ENCODE data around the gene ANGPTL2. TPM values are rescaled to one million over a fixed set of nuclear protein-coding genes. Genes with fewer than 3 reads are reported as not detected.

The ANGPTL2 gene
- total RNA-seq, 1 donor from 2014 or later = 5.7 TPM

DNA sequence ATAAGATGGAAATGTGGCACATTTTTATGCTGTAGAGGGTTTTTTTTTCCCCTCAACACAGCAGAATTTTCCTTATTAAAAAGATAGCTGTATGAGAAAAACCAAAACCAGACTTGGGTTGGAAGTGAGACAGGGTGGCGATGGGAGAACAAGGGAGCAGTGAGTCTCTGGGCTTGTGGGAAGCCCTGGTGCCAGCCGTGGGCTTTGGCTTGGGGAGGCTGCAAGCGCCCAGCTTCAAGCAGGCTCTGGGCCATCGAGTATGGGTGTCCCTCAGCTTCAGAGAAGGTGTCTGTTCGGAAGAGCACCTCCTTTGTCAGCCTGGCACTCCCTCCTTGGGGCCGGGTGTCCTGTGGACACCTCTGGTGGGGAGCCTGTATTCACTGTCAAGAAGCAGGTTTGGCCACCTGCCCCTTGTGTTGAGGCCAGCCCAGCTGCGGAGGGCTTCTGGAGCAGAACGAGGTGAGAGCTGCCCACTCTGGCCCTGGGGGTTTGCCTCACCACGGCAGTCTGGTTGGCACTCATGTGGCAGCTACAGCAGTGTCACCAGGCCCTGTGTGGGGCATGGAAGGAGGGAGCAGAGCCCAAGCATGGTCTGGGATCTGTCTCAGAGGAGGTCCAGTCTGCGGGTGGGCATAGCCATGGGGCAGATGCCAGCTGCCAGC lies 37.6 kb upstream of the ANGPTL2 start:
- DNase-seq (ENCODE audit: low spot score) = no peak
- H3K36me3 Mint-ChIP-seq (ENCODE audit: low read depth, unreplicated experiment) = no peaks in the 10 kb centered on the region
- H3K27me3 Mint-ChIP-seq (ENCODE audit: unreplicated experiment) = no peaks in the 10 kb centered on the region
- no peaks in the 10 kb centered on the region for H3K9me3 Mint-ChIP-seq (ENCODE audit: unreplicated experiment)
- H3K4me3 Mint-ChIP-seq (ENCODE audit: unreplicated experiment) = no peak overlapping the region
- H3K27ac Mint-ChIP-seq (ENCODE audit: unreplicated experiment) = no peak overlapping the region
- TF ChIP-seq, protein P1, sequence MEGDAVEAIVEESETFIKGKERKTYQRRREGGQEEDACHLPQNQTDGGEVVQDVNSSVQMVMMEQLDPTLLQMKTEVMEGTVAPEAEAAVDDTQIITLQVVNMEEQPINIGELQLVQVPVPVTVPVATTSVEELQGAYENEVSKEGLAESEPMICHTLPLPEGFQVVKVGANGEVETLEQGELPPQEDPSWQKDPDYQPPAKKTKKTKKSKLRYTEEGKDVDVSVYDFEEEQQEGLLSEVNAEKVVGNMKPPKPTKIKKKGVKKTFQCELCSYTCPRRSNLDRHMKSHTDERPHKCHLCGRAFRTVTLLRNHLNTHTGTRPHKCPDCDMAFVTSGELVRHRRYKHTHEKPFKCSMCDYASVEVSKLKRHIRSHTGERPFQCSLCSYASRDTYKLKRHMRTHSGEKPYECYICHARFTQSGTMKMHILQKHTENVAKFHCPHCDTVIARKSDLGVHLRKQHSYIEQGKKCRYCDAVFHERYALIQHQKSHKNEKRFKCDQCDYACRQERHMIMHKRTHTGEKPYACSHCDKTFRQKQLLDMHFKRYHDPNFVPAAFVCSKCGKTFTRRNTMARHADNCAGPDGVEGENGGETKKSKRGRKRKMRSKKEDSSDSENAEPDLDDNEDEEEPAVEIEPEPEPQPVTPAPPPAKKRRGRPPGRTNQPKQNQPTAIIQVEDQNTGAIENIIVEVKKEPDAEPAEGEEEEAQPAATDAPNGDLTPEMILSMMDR (IDR thresholded peaks at IDR 0.05; ENCODE audit: unreplicated experiment) = no peak
- peaks cover 19% of the 10 kb centered on the region for H3K4me1 Mint-ChIP-seq (ENCODE audit: unreplicated experiment)

DNA sequence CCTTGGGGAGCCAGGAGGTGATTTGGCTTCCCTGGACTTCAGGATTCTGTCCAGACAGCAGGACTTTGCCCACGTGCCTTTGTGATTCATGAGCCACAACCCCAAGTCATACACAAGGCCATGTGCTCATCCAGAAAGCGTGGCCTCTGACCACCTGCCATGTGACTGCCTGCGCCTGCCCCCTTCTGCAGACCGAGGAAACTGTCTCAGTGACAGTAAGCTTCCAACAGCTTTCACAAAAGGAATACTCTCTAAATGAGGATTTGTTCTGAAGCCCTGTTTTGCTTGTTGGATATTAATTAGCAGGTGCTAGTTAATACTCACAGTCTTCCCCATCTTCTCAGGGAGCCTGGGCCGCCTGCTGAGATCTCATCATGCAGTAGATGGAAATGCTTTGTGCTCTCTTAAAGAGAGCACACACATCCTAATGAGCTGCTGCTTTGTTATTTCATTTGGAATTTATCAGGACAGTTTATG lies 36.9 kb upstream of the ANGPTL2 start:
- Mint-ChIP-seq H3K9me3 (ENCODE audit: unreplicated experiment) (no peaks in the 10 kb centered on the region), H3K27me3 (ENCODE audit: unreplicated experiment) (no peaks in the 10 kb centered on the region), H3K4me3 (ENCODE audit: unreplicated experiment) (no peak overlapping the region), H3K27ac (ENCODE audit: unreplicated experiment) (no peak overlapping the region), H3K36me3 (ENCODE audit: low read depth, unreplicated experiment) (no peaks in the 10 kb centered on the region), H3K4me1 (ENCODE audit: unreplicated experiment) (peaks cover 16% of the 10 kb centered on the region)
- no peak for DNase-seq (ENCODE audit: low spot score)
- TF ChIP-seq, protein P1 (IDR thresholded peaks at IDR 0.05; ENCODE audit: unreplicated experiment) = no peak

DNA sequence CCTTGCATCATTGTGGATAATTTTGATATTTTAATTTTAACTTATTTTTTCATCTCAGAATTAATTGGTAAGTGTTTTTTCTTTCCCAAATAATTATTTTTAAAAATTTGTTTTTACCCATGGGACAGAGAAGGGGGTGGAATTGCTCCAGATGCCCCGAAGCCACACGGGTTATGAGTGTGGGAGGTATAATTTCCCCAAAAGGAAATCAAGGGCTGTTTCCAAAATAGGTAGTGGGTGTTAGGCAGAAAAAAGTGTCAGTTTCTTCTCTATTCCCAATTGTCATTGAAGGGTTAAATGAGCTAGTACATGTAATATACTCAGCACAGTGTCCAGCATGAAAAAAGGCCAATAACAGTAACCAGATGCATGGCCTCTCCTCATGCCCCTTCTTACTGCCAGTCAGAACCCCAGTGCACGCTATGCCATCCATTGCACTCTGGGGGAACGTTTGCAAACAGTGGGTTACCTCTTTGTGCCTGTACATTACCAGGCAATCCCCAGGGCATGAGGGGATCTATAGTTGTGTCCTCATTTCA lies 36.4 kb upstream of the ANGPTL2 start:
- DNase-seq (ENCODE audit: low spot score) = no peak
- Mint-ChIP-seq H3K27me3 (ENCODE audit: unreplicated experiment) (no peaks in the 10 kb centered on the region), H3K4me1 (ENCODE audit: unreplicated experiment) (peaks cover 15% of the 10 kb centered on the region), H3K9me3 (ENCODE audit: unreplicated experiment) (no peaks in the 10 kb centered on the region), H3K4me3 (ENCODE audit: unreplicated experiment) (no peak overlapping the region), H3K27ac (ENCODE audit: unreplicated experiment) (no peak overlapping the region), H3K36me3 (ENCODE audit: low read depth, unreplicated experiment) (no peaks in the 10 kb centered on the region)
- TF ChIP-seq, protein P1 (IDR thresholded peaks at IDR 0.05; ENCODE audit: unreplicated experiment) = no peak

DNA sequence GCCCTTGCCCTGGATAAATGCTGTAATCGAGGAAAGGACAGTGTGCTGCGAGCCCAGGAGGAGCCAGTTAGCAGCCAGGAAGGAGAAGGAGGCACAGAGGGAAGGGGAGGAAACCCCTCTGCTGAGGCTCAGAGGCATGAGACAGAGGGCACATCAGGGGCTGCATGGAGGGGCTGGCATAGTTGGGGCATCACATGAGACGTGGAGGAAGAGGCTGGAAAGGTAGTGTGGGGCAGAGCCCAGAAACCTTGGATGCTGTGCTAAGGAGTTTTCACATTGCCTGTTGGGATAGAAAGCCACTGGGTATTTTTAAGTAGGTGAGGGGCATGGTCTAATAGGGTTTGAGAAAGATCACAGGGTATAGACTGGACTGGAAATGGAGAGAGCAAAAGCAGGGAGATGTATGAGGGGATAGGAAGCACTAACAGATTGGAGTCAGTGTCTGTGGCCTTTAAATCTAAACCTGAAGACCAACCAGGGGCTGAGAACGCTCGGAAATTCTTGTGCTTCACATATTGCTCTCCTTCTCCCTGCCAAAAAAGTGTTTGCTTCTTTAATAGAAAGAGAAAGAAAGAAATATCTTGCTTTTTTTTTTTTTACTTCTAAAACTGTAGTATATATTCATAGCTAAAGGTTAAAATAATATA lies 33.0 kb upstream of the ANGPTL2 start:
- TF ChIP-seq, protein P1 (IDR thresholded peaks at IDR 0.05; ENCODE audit: unreplicated experiment) = no peak
- H3K27me3 Mint-ChIP-seq (ENCODE audit: unreplicated experiment) = no peaks in the 10 kb centered on the region
- H3K36me3 Mint-ChIP-seq (ENCODE audit: low read depth, unreplicated experiment) = no peaks in the 10 kb centered on the region
- H3K4me3 Mint-ChIP-seq (ENCODE audit: unreplicated experiment) = no peak overlapping the region
- no peaks in the 10 kb centered on the region for H3K9me3 Mint-ChIP-seq (ENCODE audit: unreplicated experiment)
- no peaks in the 10 kb centered on the region for H3K4me1 Mint-ChIP-seq (ENCODE audit: unreplicated experiment)
- DNase-seq (ENCODE audit: low spot score) = no peak
- no peak overlapping the region for H3K27ac Mint-ChIP-seq (ENCODE audit: unreplicated experiment)

Data from endothelial cell (in vitro differentiated cells).